GM19043 (cell line): Measurements from ENCODE around the gene CCL21.
"Not testable (repeated sequence)": the region's sequence is repeated elsewhere in the genome, so short reads cannot be mapped to it uniquely, and the experiment has no call there.

Experiments
- ATAC-seq: cut with Tn5 transposase; IDR thresholded peaks from one replicate; pipeline ENCODE4 v1.9.1; 2021; ENCODE audit warnings: low read depth; ENCODE audit not compliant: unreplicated experiment

CCL21 gene

GRCh38 chr9:34710023-34710422, at the start of gene CCL21:
Gene CCL21, minus strand, starts transcription at chr9:34710136. Its CDS starts 70 bp downstream, at chr9:34710066.
- ATAC-seq: no peak

- no peak for ATAC-seq
These were observed 49.6 kb upstream of the CCL21 start for GRCh38 chr9:34759432-34760134.

GRCh38 chr9:34750320-34750719, 40.4 kb upstream of the CCL21 start:
- not testable (repeated sequence) for ATAC-seq

DNA sequence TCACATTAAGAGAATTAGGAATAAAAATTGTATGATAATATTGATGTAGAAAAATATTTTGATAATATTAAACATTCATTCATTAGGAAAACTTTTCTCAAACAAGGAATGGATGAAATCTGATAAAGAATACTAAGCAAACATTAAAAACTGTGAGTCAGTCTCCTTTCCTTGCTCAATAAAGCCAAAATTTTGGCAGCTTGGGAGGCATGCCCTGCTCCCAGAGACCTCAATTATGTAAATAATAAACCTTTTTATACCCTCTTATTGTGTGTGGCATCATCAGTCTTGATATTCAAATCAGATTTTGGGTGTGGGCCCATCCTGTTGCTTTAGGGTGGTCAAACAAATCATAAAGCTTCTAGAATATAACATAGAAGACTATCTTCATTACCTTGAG, 36.6 kb upstream of the CCL21 start:
- no peak for ATAC-seq

DNA sequence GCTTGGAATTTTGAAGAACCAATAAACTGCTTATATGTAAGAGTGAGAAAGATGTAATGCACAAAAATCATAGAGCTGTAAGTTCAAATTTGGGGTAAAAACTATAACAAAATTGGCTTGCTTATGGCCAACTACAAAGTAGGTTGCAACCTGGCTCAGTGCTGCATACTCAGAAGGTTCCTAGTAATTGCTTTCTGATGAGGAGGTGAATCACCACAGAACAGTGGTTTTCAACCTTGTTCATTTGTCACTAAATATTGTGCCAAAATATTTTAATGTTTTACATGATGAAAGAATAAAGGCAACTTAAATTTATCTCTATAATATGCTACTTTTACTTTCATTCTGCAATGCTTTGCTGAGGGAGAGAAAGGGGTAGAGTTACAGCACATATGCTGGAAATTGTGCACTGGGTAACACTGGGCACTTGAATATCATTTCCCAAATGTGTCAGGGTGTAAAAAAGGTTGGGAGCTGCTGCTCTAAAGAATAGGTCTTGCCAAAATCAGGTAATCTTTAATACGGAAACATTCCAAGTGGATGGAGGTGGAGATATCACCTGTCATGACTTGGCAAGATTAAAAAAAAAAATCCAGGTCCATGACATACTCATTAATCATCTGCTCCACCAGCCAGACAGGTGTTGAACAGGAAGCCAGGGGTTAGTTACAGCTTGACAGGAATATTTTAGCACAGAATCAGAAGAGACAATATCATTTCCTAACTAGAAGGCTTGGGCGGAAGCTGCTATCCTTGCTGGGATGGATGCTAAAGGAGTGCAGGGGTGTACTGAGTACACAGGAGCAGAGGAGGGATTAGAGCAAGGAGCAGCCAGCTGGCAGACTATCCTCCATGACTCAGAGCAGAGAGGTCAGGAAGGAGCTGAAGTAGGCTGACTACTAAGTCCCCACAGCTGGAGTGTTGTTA, 34.6 kb upstream of the CCL21 start:
- no peak for ATAC-seq

DNA sequence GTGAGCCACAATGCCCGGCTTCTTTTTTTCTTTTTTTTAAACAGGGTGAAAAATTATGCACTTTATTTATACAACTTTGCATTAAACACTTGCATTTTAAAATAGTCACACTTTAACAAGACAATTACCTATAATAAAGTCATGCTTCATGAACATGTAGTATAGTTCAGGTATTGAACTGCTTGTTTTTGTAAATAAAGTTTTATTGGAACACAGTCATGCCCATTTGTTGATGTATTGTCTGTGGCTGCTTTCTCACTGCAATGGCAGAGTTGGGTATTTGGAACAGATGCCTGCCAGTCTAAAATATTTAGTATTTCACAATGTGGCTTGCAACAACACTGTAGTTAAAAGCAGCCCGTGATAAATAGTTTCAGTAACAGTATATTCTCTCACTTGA, 32.8 kb upstream of the CCL21 start:
- ATAC-seq: no peak

GRCh38 chr9:34741628-34742027, 31.7 kb upstream of the CCL21 start:
- ATAC-seq: no peak

DNA sequence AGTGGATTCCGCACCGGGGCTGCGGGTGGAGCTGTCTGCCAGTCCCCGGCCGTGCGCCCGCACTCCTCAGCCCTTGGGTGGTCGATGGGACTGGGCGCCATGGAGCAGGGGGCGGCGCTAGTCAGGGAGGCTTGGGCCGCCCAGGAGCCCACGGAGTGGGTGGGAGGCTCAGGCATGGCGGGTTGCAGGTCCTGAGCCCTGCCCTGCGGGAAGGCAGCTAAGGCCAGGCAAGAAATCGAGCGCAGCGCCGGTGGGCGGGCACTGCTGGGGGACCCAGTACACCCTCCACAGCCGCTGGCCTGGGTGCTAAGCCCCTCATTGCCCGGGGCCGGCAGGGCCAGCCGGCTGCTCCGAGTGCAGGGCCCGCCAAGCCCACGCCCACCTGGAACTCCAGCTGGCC, 30.2 kb upstream of the CCL21 start:
- not testable (repeated sequence) for ATAC-seq

- no peak for ATAC-seq
These were observed 27.8 kb upstream of the CCL21 start for GRCh38 chr9:34737677-34738260.

DNA sequence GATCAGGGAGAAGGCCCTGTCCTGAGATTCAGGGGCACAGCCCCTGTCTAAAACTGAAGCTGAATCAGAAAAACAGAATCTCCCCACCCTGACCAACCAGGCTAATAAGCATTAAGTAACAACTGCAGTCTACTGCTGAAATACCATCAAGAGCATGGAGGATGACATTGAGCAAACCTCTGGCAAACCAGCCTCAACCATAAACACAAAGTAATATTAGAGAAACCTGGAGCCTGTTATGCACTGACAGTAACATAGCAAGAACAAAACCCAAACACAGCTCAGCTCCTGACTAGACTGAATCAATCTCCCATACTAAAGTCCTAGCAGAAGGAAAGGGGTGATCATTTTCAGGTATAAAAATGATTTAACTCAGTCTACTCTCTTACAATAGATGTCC, 24.8 kb upstream of the CCL21 start:
- ATAC-seq: no peak

DNA sequence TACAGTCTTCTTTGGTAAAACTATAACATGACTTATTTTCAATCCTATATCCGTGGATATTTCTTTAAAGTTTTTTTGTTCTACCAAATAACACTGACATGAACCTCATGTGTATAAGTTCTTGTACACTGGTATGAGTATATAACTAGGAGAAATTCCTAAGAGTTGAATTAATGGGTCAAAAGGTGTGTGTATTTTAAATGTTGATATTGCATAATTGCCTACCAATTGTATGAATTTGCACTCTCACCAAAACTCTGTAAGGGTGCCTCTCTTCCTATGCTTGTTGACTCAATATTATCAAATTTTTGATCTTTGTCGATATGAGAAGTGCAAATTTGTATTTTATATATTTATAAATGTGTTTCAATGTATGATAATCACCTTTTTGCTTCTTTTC, 22.9 kb upstream of the CCL21 start:
- no peak for ATAC-seq

- no peak for ATAC-seq
These were observed 22.5 kb upstream of the CCL21 start for GRCh38 chr9:34732478-34732877.

DNA sequence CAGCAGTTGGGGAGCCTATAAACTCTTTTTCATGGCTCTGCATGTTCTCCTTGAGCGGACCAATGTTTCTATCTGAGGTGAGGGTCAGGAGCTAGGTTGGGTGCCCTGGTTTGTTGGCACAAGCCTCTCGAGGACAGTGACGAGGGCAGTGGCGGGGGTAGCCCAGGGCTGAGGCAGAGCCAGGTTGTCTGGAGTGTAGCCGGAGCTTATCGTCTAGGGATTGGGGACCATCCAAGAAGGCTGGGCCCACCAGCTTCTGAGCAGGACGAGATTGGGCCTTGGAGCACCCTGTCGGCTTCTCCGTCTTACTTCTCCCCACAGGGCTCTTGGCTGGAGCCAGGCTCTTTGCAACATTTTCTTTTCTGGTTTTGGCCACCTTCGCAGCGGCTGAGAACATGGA, 13.2 kb upstream of the CCL21 start:
- no peak for ATAC-seq

DNA sequence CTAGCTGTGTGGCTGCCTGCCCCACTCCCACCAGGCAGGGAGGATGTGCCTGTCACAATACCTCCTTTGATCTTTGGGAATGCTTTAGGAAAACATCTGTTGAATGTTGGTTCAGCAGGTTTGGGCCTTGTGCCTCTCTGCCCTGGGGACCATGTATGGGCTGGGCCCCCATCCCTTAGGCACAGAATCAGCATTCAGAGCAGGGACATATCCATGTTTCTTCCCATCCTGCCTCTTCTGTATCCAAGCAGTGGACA, 9.8 kb upstream of the CCL21 start:
- not testable (repeated sequence) for ATAC-seq

GRCh38 chr9:34719021-34719768, 9.3 kb upstream of the CCL21 start:
- ATAC-seq: no peak

DNA sequence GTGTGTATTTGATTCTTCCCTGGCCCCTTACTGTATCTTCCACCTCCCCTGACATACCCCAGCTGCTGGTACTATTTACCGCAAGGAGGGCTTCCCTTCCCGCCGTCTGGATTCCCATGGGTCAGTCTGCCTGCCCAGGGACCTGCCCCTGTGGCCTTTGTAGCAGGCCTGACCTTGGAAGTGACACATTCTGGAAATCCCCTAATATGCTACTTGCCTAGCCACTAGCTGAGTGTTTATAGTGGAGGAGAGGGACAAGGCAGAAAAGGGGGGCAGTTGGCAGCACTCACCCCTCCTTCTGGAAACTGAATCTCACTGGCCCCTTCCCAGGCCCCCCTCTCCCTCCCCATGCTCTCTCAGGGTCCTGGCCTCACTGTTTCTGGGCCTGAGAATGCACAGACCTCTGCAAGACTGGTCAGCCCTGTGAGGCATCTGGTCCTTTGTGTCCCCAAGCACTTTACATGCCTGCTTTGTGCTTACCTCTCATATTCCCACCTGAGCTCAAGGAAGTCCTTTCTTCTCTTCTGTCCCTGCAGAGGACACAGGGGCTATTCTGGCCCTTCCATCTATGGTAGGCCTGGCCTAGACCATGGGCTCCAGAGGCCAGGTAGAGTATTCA, 8.2 kb upstream of the CCL21 start:
- no peak for ATAC-seq

- ATAC-seq: no peak
These were observed 6.8 kb upstream of the CCL21 start for GRCh38 chr9:34716711-34717110.

DNA sequence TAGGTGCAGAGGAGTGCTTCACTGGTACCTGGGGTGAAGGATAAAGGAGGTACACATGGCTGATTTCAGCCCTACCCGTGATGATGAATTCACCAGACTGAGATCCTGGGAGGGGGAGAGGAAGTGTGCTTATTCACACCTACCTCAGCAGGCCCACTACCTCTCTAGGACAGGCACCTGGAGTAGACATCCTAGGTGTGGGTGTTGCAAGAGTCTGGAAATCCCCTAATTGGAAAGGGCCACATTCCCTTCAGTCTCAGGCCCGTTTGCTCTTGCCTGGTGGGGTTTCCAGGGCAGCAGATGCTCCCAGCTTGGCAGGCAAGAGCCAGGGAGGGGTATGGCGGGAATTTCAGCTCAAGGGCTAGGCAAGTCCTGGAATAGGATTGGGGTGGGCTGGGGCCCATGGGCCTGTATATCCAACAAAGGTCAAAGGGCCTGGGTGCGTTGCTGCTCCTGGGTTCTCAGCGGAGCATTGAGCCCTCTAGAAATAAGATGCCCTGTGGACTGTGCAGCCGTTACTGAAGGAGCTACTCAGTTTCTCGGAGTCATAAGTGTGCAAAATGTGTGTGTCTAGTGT, 5.8 kb upstream of the CCL21 start:
- ATAC-seq: no peak

DNA sequence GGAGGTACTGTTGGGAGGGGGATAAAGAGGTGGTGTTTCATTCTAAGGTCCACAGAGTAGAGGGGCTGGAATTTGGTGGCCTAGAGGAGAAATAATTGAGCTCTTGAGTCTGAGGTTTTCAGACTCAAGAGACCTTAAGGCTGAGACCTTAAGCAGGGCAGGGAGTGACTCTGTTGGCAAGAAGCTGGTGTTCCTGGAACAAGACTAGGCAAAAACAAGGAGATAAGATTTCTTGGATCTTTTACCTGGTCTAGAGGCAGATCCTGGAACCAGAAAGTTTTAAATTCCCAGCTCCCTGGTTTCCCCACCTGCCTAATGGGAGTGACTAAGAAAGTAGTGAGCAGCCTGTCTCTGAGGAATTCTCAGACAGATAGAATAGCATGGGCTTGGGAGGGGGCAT, 4.1 kb upstream of the CCL21 start:
- ATAC-seq: no peak

GRCh38 chr9:34712140-34712539, 2.2 kb upstream of the CCL21 start:
- ATAC-seq: no peak
